K562 (cell line): Measurements from ENCODE around the gene CDH1. TPM values are rescaled to one million over a fixed set of nuclear protein-coding genes. Genes with fewer than 3 reads are reported as not detected.

ENCODE experiments used
- ATAC-seq: fragments of 200-7000 bp; cut with Tn5 transposase; 3 replicates; pipeline ENCODE4 v1.9.1; 2020; ENCODE audit warnings: moderate library complexity
- BruUV-seq: library from RNA; stranded (reverse); fragments of 400-500 nt; replicated peaks from 2 replicates; lab custom pipeline; 2021; lab: Mats Ljungman, UMichigan
- CTCF ChIA-PET: fragments of 300-600 bp; formaldehyde crosslinking; extraction: SDS; loops from one replicate; lab custom pipeline; 2021; ENCODE audit warnings: low intra/inter-chr PET ratio; lab: Yijun Ruan, JAX
- POLR2A ChIA-PET: fragments of 300-600, 350-650 bp; sonication (Branson Sonifier 250); formaldehyde crosslinking; extraction: SDS; loops from one replicate; lab custom pipeline; 2021; ENCODE audit warnings: antibody characterized with exemption, inconsistent platforms; lab: Yijun Ruan, JAX
- DNase-seq, 4 experiments: peaks; one replicate each; pipeline versions ENCODE4 v3.0.0 to v3.0.0-alpha.2; 2011 to 2018; ENCODE audit warnings: low spot score in 3 of 4, mixed read lengths in 3 of 4; ENCODE audit errors: extremely low read depth in 1 of 4
- FAIRE-seq: peaks from 2 replicates; lab custom pipeline; 2011; peaks lifted over from hg19 to GRCh38; lab: Jason Lieb, UNC
- H2AFZ ChIP-seq: 2 replicates; pipeline ENCODE4 v1.6.0; 2011; ENCODE audit warnings: low read depth, low read length, control low read depth, inconsistent platforms
- H3K27ac ChIP-seq: fragments of 200-600 bp; 3 replicates; pipeline ENCODE4 v1.8.0; 2011; ENCODE audit warnings: low read depth, mild to moderate bottlenecking, control low read depth, inconsistent platforms, low read length, moderate library complexity, mixed read lengths; ENCODE audit errors: extremely low read depth
- H3K27me3 ChIP-seq, 2 experiments: fragments of 300-600 bp in 1 of 2; 2 replicates in 1 of 2; 3 replicates in 1 of 2; pipeline versions ENCODE4 v1.6.0 to v1.8.0; 2011; ENCODE audit warnings: inconsistent platforms in 2 of 2, low read length in 2 of 2, mild to moderate bottlenecking in 1 of 2, mixed read lengths in 1 of 2, moderate library complexity in 1 of 2; ENCODE audit not compliant: control insufficient read depth in 2 of 2, insufficient read depth in 2 of 2
- H3K36me3 ChIP-seq: fragments of 300-600 bp; 3 replicates; pipeline ENCODE4 v1.8.0; 2011; ENCODE audit warnings: mild to moderate bottlenecking, low read length, inconsistent platforms; ENCODE audit not compliant: control insufficient read depth, insufficient read depth
- H3K4me1 ChIP-seq, 2 experiments: fragments of 200-600 bp in 1 of 2; replicated peaks in 1 of 2; 2 replicates in 1 of 2; 3 replicates in 1 of 2; pipeline versions ENCODE4 v1.5.1 to v1.8.0; 2011; ENCODE audit warnings: inconsistent platforms in 2 of 2, low read length in 2 of 2, mild to moderate bottlenecking in 1 of 2, mixed read lengths in 1 of 2, moderate library complexity in 1 of 2; ENCODE audit not compliant: control insufficient read depth in 2 of 2, insufficient read depth in 2 of 2
- H3K4me2 ChIP-seq: 2 replicates; pipeline ENCODE4 v1.6.1; 2011; ENCODE audit warnings: low read length, control low read depth, inconsistent platforms, mixed read lengths; ENCODE audit not compliant: insufficient read depth
- H3K4me3 ChIP-seq: fragments of 200-600 bp; sonication (generic), shearing (Covaris generic); 2 replicates; pipeline ENCODE4 v1.5.1; 2016; ENCODE audit warnings: control low read depth, inconsistent platforms
- H3K79me2 ChIP-seq: fragments of 200-600 bp; 3 replicates; pipeline ENCODE4 v1.8.0; 2011; ENCODE audit warnings: low read length, inconsistent platforms; ENCODE audit not compliant: control insufficient read depth, insufficient read depth
- H3K9ac ChIP-seq, 2 experiments: 2 replicates each; pipeline versions ENCODE4 v1.6.0 to v1.6.1; 2011; ENCODE audit warnings: low read depth in 2 of 2, low read length in 2 of 2, control low read depth in 1 of 2, inconsistent platforms in 1 of 2, mild to moderate bottlenecking in 1 of 2, mixed read lengths in 1 of 2; ENCODE audit not compliant: insufficient read depth in 1 of 2
- H3K9me1 ChIP-seq: one replicate; pipeline ENCODE4 v1.6.0; 2011; ENCODE audit warnings: inconsistent platforms, mild to moderate bottlenecking, low read length, moderate library complexity; ENCODE audit not compliant: control insufficient read depth, insufficient read depth
- H3K9me3 ChIP-seq: replicated peaks from 2 replicates; pipeline ENCODE4 v1.5.1; 2011; ENCODE audit warnings: low read depth, low read length, inconsistent platforms; ENCODE audit not compliant: control insufficient read depth, insufficient read depth
- H4K20me1 ChIP-seq: replicated peaks from 2 replicates; pipeline ENCODE4 v1.6.1; 2011; ENCODE audit warnings: low read length, inconsistent platforms, mixed read lengths; ENCODE audit not compliant: control insufficient read depth, insufficient read depth
- CBFB ChIP-seq: sonication (generic); formaldehyde crosslinking; IDR thresholded peaks from 2 replicates; pipeline ENCODE4 v1.4.0; 2020; ENCODE audit warnings: mild to moderate bottlenecking, missing genetic modification reagents
- FOXP1 ChIP-seq: sonication (generic); formaldehyde crosslinking; IDR thresholded peaks from 2 replicates; pipeline ENCODE4 v1.8.0; 2022; ENCODE audit warnings: mild to moderate bottlenecking, missing genetic modification reagents
- HSF4 ChIP-seq: fragments of 250-450 bp; sonication (Bioruptor Pico); IDR thresholded peaks from 2 replicates; pipeline ENCODE4 v2.1.2; 2022; ENCODE audit warnings: mild to moderate bottlenecking, moderate library complexity, borderline replicate concordance
- IRF2 ChIP-seq: sonication (generic); formaldehyde crosslinking; IDR thresholded peaks from 2 replicates; pipeline ENCODE4 v1.8.1; 2022; ENCODE audit warnings: mild to moderate bottlenecking, missing genetic modification reagents
- MITF ChIP-seq: IDR thresholded peaks from 2 replicates; pipeline ENCODE4 v1.6.1; 2014; ENCODE audit warnings: antibody characterized with exemption
- RBFOX2 ChIP-seq: fragments of 200-400 bp; formaldehyde crosslinking; IDR thresholded peaks from 2 replicates; pipeline ENCODE4 v1.6.1; 2017; ENCODE audit warnings: low read depth, mild to moderate bottlenecking, low read length, moderate library complexity
- RCOR1 ChIP-seq, 2 experiments: IDR thresholded peaks; 2 replicates each; pipeline ENCODE4 v1.6.1; 2012; ENCODE audit warnings: low read depth in 2 of 2, low read length in 2 of 2, borderline replicate concordance in 1 of 2, improper control_type of control experiment in 1 of 2
- SNAPC5 ChIP-seq: fragments of 250-450 bp; sonication (Bioruptor Pico); IDR thresholded peaks from 2 replicates; pipeline ENCODE4 v1.8.0; 2021; ENCODE audit warnings: moderate library complexity, mild to moderate bottlenecking, inconsistent platforms
- TFE3 ChIP-seq: fragments of 450-650 bp; formaldehyde crosslinking; IDR thresholded peaks from 2 replicates; pipeline ENCODE4 v1.4.0; 2020; ENCODE audit warnings: mild to moderate bottlenecking, mixed read lengths
- YY1 ChIP-seq, 3 experiments: IDR thresholded peaks; 2 replicates each; pipeline ENCODE4 v1.6.1; 2011; ENCODE audit warnings: low read length in 2 of 3, mild to moderate bottlenecking in 2 of 3, moderate library complexity in 2 of 3, borderline replicate concordance in 1 of 3, control low read depth in 1 of 3, low read depth in 1 of 3; ENCODE audit not compliant: insufficient read depth in 3 of 3, insufficient replicate concordance in 2 of 3, control insufficient read depth in 1 of 3, insufficient read length in 1 of 3; ENCODE audit errors: extremely low read depth in 1 of 3
- ZNF121 ChIP-seq: sonication (generic); formaldehyde crosslinking; conservative IDR thresholded peaks from 2 replicates; pipeline ENCODE4 v1.8.0; 2022; ENCODE audit warnings: missing genetic modification reagents
- ZNF274 ChIP-seq: IDR thresholded peaks from 2 replicates; pipeline ENCODE4 v1.6.1; 2011; ENCODE audit warnings: low read depth, mild to moderate bottlenecking, low read length, moderate library complexity, borderline replicate concordance
- WGBS: fragments of 100-300 bp; shearing (Covaris generic); methylation state at CpG from one replicate; pipeline ENCODE4 v1.1.6; 2016; ENCODE audit warnings: low coverage, mixed read lengths; ENCODE audit not compliant: insufficient coverage; ENCODE audit errors: missing lambda C conversion rate; 5-methylcytosine and 5-hydroxymethylcytosine counted together
- in situ Hi-C: fragments of 300-500 bp; cut with MboI; formaldehyde crosslinking; loops from 4 replicates; pipeline ENCODE4 v1.15.0; 2018; ENCODE audit warnings: inconsistent platforms, mixed read lengths
- intact Hi-C: fragments of 100-400 bp; cut with micrococcal nuclease; formaldehyde crosslinking; loops from 2 replicates; pipeline ENCODE4 v1.14.2; 2022
- polyA plus RNA-seq, 8 experiments: library from polyadenylated mRNA; depleted of rRNA in 4 of 8; stranded (reverse) in 5 of 8; unstranded in 3 of 8; fragments of >200 nt; fragmentation: Nextera tagmentation in 2 of 8; fragmentation: Illumina TruSeq in 1 of 8; extraction: Ambion mirVana in 2 of 8; extraction: Trizol in 1 of 8; gene quantifications; 2 replicates each; pipeline versions ENCODE4 v1.2.1 to v1.2.3, GENCODE V29; 2011 to 2014; ENCODE audit warnings: inconsistent platforms in 1 of 8, missing spikeins in 1 of 8
- total RNA-seq, 7 experiments: library from RNA; depleted of rRNA in 6 of 7; stranded (reverse); fragments of >200 nt in 6 of 7; fragmentation: Illumina TruSeq in 2 of 7; extraction: Trizol in 2 of 7; gene quantifications; 2 replicates each; pipeline versions ENCODE4 v1.2.1 to v1.2.3, GENCODE V29; 2011 to 2021; ENCODE audit warnings: low replicate concordance in 1 of 7

Gene CDH1
- total and polyA plus RNA-seq, 9 of the 15 experiments (the other 6 are each of a cell fraction or from before 2014, with no cell fraction given), result 0.01 to 0.69 TPM; not detected in 7

GRCh38 chr16:68785715-68786114, 48.6 kb downstream of the CDH1 start:
- Histone ChIP-seq H3K36me3 (no peaks in the 10 kb centered on the region), H3K4me2 (no peak overlapping the region), H3K9me1 (no peaks in the 10 kb centered on the region), H3K4me1 (peaks cover 0 to 3% of the 10 kb centered on the region in 2 experiments; a peak in 1 of 5 replicates), H4K20me1 (no peaks in the 10 kb centered on the region), H3K4me3 (no peak overlapping the region), H3K79me2 (no peaks in the 10 kb centered on the region), H2AFZ (no peak overlapping the region), H3K9ac (no peak overlapping the region), H3K27me3 (peaks cover 0 to 5% of the 10 kb centered on the region in 2 experiments; a peak in 1 of 5 replicates), H3K27ac (no peak overlapping the region), H3K9me3 (no peaks in the 10 kb centered on the region)
- ATAC-seq (no peak), FAIRE-seq (no peak), DNase-seq (no peak)
- ChIA-PET POLR2A (interaction anchor here (0.9 to 1.2 kb wide), 2 partner anchors 10 to 18 kb away, joined by 3 to 5 read pairs; no protein-coding TSS in a partner anchor), CTCF (no interaction called here)
- in situ Hi-C loops (no loop called here), intact Hi-C loops (no loop called here)
- 14% methylated on average over 3 of the region's 3 CpGs for WGBS
- TF ChIP-seq IRF2 (CRISPR knock-in tag) (no peak), FOXP1 (CRISPR knock-in tag) (no peak), RCOR1 (IDR thresholded peaks at IDR 0.05; ENCODE audit: borderline replicate concordance in 1 of 2, low read depth in 2 of 2, low read length in 2 of 2) (no peak), CBFB (CRISPR knock-in tag) (no peak), SNAPC5 (no peak), TFE3 (CRISPR knock-in tag) (no peak), MITF (no peak), ZNF274 (no peak), RBFOX2 (no peak), YY1 (IDR thresholded peaks at IDR 0.05; ENCODE audit: borderline replicate concordance in 1 of 3, control insufficient read depth in 1 of 3, extremely low read depth in 1 of 3, insufficient read depth in 3 of 3, insufficient read length in 1 of 3, insufficient replicate concordance in 2 of 3, low read depth in 1 of 3, low read length in 2 of 3) (no peak), HSF4 (CRISPR knock-in tag) (no peak), ZNF121 (no peak)
- no TSS peak for BruUV-seq
